ENCODE results near the gene HMGN2.

DNA sequence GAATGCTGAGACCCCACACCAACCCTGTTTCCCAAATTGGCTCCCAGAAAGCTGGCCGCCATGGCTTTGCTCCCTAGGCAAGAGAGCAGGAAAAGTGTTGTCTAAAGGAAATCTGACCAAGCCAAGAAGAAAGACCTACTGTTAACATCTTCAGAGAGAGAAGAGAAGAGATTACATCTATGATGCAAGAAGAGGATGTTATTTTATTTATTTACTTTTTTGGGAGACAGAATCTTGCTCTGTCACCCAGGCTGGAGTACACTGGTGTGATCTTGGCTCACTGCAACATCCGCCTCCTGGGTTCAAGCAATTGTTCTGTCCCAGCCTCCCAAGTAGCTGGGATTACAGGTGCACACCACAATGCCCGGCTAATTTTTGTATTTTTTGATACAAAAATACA is 21.7 kb downstream of the HMGN2 start:
- TF ChIP-seq, protein P1, sequence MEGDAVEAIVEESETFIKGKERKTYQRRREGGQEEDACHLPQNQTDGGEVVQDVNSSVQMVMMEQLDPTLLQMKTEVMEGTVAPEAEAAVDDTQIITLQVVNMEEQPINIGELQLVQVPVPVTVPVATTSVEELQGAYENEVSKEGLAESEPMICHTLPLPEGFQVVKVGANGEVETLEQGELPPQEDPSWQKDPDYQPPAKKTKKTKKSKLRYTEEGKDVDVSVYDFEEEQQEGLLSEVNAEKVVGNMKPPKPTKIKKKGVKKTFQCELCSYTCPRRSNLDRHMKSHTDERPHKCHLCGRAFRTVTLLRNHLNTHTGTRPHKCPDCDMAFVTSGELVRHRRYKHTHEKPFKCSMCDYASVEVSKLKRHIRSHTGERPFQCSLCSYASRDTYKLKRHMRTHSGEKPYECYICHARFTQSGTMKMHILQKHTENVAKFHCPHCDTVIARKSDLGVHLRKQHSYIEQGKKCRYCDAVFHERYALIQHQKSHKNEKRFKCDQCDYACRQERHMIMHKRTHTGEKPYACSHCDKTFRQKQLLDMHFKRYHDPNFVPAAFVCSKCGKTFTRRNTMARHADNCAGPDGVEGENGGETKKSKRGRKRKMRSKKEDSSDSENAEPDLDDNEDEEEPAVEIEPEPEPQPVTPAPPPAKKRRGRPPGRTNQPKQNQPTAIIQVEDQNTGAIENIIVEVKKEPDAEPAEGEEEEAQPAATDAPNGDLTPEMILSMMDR (IDR thresholded peaks at IDR 0.05): no peak
- TF ChIP-seq EZH2 (IDR thresholded peaks at IDR 0.05): no peak

Data from neural progenitor cell (in vitro differentiated cells).